Measurements from ENCODE around the gene RPL10. TPM values are rescaled to one million over a fixed set of nuclear protein-coding genes. Genes with fewer than 3 reads are reported as not detected.
A peak's percentile ranks its signal among the peaks of the same experiment; 100 is the strongest.

Gene RPL10
- total RNA-seq, 2 donors from 2014 or later, result 1,357 to 2,520 TPM

DNA sequence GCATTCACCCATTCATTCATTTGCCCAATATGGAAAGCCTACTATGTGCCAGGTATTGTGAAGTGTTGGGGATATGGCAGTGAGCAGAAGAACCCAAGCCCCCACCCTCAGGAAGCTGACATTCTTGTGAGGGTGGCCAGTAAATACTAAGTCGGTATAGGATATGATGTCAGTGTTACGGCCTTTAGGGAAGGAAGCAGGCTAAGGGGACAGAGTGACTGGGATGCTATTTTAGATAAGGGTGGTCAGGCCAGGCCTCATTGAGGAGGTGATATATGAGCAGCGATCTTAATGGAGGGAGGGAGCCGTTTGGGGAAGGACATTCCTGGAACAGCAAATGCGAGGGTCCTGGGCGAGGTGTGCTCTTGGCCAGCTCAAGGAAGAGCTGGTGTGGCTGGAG, 32.3 kb downstream of the RPL10 start:
- Mint-ChIP-seq H3K36me3 (no peaks in the 10 kb centered on the region), H3K27ac (peak overlapping the region in 1 of 2 donors; percentile 3), H3K9me3 (no peaks in the 10 kb centered on the region)
- DNase-seq (ENCODE audit: low spot score in 2 of 2) (no peak), ATAC-seq (no peak)

DNA sequence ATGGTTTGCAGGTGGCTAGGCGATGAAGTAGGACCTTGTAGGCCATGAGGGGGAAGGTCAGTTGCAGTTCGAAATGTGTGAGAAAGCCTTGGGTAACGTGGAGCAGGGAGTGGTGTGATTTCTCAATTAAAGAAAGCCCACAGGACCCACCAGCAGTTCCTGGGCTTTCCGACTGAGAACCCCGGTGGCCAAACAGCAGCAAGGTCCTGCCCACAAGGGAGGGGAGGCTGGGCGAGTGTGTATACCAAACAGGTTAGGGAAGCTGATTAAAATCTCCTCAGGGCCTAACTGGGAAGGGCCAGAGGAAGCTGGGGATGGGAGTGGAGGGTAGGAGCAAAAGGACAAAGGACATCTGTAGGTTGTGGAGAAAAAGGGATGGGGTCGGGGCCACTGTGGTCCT, 32.7 kb downstream of the RPL10 start:
- ATAC-seq, result no peak
- DNase-seq (ENCODE audit: low spot score in 2 of 2), result no peak
- peaks cover 0 to 2% of the 10 kb centered on the region in 2 donors for H3K36me3 Mint-ChIP-seq
- peak overlapping the region in 1 of 2 donors; percentile 3 for H3K27ac Mint-ChIP-seq
- no peaks in the 10 kb centered on the region for H3K9me3 Mint-ChIP-seq

DNA sequence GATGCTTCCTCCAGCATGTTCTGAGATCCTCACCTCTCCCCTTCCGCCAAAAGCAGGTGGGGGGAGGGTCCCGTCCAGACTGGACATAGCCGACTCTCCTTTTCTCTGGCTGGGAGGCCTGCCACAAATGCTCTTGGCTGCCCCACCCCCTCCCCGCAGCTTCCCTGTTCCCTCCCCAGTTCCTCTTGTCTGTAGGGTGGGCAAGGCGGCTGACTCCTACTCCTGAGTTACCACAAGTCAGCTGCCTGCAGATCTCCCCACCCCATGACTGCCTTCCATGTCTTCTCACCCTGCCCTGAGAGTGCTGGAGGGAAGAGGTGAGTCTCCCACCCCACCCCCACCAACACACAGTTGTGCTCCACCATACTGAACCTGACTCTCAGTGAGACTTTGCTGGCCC, 33.2 kb downstream of the RPL10 start:
- H3K9me3 Mint-ChIP-seq, result no peaks in the 10 kb centered on the region
- no peak overlapping the region for H3K27ac Mint-ChIP-seq
- peaks cover 0 to 6% of the 10 kb centered on the region in 2 donors for H3K36me3 Mint-ChIP-seq
- ATAC-seq (no peak), DNase-seq (ENCODE audit: low spot score in 2 of 2) (no peak)

DNA sequence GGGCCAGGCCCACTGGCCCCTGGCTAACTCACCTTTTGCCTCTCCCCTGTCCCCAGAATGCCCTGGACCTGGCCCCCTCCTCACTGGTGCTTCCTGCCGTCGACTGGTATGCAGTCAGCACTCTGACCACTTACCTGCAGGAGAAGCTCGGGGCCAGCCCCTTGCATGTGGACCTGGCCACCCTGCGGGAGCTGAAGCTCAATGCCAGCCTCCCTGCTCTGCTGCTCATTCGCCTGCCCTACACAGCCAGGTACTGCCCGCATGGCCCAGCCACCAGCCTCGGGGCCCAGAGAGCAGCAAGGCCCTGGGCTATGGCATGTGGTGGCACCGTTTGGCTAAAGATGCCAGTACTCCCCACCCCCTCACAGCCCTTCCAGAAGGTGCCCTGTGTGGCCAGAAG, 34.0 kb downstream of the RPL10 start:
- Mint-ChIP-seq H3K36me3 (peaks cover 0 to 6% of the 10 kb centered on the region in 2 donors), H3K27ac (no peak overlapping the region), H3K9me3 (no peaks in the 10 kb centered on the region)
- ATAC-seq, result no peak
- no peak for DNase-seq (ENCODE audit: low spot score in 2 of 2)

DNA sequence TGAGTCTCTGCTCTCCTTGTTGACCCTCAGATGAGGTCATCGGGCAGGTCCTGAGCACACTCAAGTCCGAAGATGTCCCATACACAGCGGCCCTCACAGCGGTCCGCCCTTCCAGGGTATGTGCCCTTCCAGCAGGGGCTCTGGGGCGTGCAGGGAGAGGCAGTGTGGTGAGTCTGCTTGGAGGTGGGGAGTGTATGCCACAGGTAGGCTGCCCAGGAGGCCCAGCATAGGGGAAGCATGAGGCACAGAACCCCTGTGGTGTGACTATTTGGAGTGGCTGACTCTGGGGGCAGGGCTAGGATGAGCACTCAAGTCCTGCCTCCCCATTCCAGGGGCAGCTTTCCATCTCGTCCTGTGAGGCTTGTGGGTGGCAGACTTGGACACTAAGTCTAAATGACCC, 35.4 kb downstream of the RPL10 start:
- Mint-ChIP-seq H3K27ac (no peak overlapping the region), H3K36me3 (peaks cover 0 to 15% of the 10 kb centered on the region in 2 donors), H3K9me3 (no peaks in the 10 kb centered on the region)
- ATAC-seq (no peak), DNase-seq (ENCODE audit: low spot score in 2 of 2) (no peak)

DNA sequence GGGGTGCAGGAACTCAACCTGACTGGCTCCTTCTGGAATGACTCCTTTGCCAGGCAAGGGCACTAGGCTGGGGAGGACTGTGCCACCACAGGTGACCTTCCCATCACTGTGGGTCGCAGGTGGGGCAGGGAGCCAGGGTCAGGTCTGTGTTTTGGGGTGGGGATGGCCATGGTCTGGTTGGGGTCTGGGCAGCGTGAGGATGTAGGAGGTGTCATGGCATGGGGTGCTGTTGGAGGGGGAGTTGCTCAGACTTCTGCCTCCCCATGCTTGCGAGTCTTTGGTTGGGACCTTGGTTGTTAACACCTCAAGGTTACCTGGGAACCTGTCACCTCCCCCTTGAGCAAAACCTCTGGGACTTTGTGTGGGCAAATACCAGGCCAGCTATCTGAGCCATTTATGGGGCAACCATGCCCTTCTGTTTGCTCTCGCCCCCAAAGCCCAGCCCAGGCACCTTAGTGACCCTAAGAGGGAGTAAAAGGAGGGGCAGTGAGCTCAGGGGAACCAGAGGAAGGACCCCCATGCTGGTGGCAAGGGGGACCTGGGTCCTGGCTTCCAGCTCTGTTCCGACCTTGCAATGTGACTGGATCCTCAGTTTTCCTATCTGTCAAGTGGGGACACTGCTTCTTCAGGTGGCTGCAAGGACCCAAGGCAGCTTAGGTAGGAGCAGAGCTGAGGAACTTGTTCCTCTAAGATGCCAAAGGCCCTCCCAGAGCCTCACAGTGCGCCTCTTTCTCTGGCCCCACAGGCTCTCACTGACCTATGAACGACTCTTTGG, 36.4 kb downstream of the RPL10 start:
- no peak for ATAC-seq
- no peaks in the 10 kb centered on the region for H3K9me3 Mint-ChIP-seq
- no peak for DNase-seq (ENCODE audit: low spot score in 2 of 2)
- peaks cover 0 to 15% of the 10 kb centered on the region in 2 donors for H3K36me3 Mint-ChIP-seq
- no peak overlapping the region for H3K27ac Mint-ChIP-seq

DNA sequence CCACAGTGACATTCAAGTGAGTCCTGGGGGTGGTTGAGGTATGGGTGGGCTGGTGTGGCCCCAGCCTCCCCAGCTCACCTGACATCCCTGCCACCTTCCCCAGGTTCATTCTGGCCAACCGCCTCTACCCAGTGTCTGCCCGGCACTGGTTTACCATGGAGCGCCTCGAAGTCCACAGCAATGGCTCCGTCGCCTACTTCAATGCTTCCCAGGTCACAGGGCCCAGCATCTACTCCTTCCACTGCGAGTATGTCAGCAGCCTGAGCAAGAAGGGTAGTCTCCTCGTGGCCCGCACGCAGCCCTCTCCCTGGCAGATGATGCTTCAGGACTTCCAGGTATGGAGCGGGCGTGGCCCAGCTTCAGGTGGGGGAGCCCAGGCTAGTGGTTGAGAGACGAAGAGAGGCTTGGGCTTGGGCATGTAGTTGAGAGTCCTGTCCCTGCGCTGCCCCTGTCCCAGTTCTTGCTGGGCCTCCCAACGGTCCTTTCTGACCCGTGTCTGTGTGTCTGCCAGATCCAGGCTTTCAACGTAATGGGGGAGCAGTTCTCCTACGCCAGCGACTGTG, 37.1 kb downstream of the RPL10 start:
- ATAC-seq, result no peak
- no peak for DNase-seq (ENCODE audit: low spot score in 2 of 2)
- H3K27ac Mint-ChIP-seq, result no peak overlapping the region
- no peaks in the 10 kb centered on the region for H3K9me3 Mint-ChIP-seq
- H3K36me3 Mint-ChIP-seq, result peaks cover 0 to 15% of the 10 kb centered on the region in 2 donors

DNA sequence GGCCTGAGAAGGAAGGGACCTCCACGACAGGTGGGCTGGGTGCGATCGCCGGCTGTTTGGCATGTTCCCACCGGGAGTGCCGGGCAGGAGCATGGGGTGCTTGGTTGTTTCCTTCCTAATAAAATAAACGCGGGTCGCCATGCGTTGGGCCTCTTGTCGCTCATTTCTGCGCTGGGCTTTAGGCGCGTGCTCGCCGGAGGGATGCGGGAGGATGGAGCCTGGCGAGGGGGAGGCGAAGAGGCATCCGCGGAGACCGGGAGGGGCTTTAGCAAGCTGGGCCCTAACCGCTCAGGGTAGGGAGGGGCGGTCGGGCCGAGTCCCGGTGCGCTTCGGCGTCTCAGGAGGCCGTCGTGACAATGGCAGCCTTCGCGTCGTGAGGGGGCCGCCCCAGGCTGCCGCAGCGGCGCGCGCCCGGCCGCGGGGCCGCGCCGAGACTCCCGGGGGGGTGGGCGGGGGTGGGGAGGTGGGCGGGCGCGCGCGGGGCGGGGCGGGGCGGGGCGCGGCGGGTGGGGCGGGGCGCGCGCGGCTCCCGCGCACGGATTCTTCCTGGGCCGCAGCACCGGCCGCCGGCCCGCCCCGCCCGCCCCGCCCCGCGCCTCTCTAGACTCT, 38.3 kb downstream of the RPL10 start:
- Mint-ChIP-seq H3K27ac (peak overlapping the region; percentile 79 to 84), H3K36me3 (peaks cover 0 to 15% of the 10 kb centered on the region in 2 donors), H3K9me3 (no peaks in the 10 kb centered on the region)
- DNase-seq (ENCODE audit: low spot score in 2 of 2) (peak in 1 of 2 donors; percentile 35), ATAC-seq (peak; percentile 82)

DNA sequence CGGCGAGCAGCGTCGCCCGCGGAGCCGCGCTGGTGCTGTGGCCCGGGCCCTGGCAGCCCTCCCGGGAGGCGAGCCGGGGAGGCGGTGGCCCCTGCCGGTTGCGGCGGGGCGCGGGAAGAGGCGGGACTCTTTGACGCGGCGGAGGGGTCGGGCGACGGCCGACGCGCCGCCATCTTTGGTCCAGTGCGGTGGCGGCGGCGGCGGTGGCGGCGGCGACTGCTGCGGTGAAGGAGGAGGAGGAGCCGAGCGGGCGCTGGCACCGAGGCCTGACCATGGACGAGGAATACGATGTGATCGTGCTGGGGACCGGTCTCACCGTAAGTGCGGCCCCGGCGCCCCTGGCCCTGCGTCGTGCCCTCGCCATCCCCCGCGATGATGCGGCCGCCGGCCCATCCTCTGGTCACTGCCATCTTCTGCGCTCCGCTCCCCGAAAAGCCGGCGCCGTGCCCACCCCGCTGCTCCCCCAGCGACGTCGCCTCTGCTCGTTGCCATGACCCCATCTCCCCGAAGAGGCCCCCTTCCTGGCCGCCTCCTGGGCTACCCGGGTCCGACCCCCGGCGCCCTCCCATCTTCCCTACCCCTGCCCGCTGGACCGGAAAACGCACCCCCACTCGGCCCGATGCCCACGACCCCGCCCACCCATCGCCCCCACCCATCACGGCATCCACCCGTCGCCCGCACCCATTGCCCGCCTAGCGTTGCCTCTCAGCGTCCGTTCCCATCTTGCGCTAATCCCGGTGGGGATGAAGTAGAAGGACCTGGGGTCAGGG, 39.0 kb downstream of the RPL10 start, which contains the start of gene GDI1:
Gene GDI1, plus strand, starts transcription at position 172 of the 770 bp plus-strand sequence. Its CDS starts 101 bp downstream, at position 273.
- peaks cover 0 to 15% of the 10 kb centered on the region in 2 donors for H3K36me3 Mint-ChIP-seq
- no peaks in the 10 kb centered on the region for H3K9me3 Mint-ChIP-seq
- peak within 1 kb of the TSS; percentile 86 to 90 for H3K27ac Mint-ChIP-seq
- peak; percentile 73 to 76 for ATAC-seq
- DNase-seq (ENCODE audit: low spot score in 2 of 2), result peak; percentile 49 to 65

DNA sequence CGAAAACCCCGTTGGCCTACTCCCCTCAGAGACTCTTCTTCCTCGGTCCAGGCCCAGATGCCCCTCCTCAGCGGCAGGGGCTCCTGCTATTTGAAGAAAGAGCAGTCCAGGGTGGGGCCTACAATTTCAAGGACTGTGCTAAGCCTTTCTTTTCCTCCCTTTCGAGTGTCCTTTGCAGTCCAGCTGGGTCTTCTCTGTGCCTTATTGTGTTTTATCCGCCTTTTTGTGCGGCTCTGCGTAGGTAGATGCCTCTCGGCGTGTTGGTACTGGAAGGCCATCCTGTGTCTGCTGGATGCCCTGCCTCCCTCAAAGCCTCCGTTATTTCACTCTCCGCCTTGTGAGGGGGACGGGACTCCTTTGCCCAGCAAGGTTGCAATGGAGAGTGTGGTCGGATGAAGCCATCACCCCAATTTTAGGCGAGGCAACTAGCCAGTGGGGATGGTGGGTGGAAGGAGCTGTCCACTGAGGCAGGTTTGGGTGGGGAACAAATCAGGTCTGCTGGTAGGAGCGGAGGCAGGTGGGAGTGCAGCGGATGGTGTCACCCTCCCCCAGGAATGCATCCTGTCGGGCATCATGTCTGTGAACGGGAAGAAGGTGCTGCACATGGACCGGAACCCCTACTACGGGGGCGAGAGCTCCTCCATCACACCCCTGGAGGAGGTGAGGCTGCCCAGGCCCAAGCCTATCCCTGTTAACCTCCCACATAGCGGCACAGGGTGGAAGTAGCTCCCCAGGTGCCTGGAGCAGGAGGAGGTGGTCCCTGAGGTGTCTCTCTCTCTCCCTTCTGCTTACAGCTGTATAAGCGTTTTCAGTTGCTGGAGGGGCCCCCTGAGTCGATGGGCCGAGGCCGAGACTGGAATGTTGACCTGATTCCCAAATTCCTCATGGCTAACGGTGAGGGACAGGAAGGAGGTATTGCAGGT, 40.1 kb downstream of the RPL10 start:
- Mint-ChIP-seq H3K36me3 (peaks cover 0 to 15% of the 10 kb centered on the region in 2 donors), H3K27ac (peak overlapping the region; percentile 86 to 90)
- ATAC-seq, result no peak

DNA sequence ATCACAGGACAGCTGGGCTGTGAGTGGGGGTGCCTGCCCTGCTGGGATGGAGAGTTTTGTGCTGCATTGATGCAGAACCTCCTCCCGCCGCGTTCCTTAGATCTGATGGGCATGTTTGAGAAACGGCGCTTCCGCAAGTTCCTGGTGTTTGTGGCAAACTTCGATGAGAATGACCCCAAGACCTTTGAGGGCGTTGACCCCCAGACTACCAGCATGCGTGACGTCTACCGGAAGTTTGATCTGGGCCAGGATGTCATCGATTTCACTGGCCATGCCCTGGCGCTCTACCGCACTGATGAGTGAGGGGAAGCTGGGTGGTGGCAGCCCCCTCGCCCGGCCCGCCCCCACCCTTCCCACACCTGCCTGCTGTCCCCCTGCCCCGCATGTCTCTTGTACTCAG, 41.7 kb downstream of the RPL10 start:
- no peak for DNase-seq (ENCODE audit: low spot score in 2 of 2)
- Mint-ChIP-seq H3K9me3 (no peaks in the 10 kb centered on the region), H3K27ac (no peak overlapping the region), H3K36me3 (peaks cover 0 to 15% of the 10 kb centered on the region in 2 donors)
- no peak for ATAC-seq

More for the DNA sequence above, 40.1 kb downstream of the RPL10 start:
- no peaks in the 10 kb centered on the region for H3K9me3 Mint-ChIP-seq
- DNase-seq (ENCODE audit: low spot score in 2 of 2), result no peak

DNA sequence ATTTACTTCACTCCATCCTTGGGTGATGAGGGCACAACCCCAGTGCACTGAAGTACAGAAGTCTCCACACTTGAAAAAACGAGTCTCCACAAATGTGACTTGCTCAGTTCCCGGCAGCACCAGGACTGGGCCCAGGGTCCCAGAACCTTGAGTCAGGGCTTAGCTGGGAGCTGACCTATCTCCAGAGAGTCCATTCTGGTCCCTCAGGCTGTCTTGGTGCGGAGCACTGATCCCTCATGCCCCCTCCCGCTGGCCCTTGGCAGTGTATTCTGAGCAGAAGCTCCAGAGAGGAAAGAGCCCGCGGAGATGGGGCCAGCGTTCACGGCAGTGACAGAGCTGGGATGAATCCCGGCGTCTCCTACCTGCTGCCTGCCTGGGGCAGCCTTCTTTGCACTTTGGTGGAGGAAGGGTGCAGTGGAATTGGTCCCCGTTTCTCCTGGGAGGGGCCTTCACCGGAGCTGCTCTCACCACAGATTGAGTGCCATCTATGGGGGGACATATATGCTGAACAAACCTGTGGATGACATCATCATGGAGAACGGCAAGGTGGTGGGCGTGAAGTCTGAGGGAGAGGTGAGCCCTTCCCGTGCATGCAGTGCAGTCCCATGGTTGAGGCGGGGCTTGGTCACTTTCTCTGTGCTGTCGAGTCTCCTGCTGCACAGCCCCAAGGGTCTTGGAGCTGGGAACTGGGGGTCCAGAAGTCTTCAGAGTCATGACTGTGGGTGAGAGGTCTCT, 42.6 kb downstream of the RPL10 start:
- DNase-seq (ENCODE audit: low spot score in 2 of 2) (no peak), ATAC-seq (no peak)
- H3K27ac Mint-ChIP-seq, result no peak overlapping the region
- no peaks in the 10 kb centered on the region for H3K9me3 Mint-ChIP-seq
- peaks cover 0 to 15% of the 10 kb centered on the region in 2 donors for H3K36me3 Mint-ChIP-seq

DNA sequence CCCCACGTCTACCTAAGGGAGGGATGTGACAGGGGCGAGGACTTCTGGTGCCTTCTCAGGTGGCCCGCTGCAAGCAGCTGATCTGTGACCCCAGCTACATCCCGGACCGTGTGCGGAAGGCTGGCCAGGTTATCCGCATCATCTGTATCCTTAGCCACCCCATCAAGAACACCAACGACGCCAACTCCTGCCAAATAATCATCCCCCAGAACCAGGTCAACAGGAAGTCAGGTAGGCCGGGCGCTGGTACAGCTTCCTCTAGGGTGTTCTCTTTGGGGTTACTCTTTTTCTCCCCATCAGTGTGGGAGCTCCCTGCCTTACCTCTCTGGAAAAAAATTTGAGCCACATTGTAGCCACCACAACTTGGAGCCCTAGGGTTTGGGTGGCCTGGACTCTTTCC, 43.4 kb downstream of the RPL10 start:
- DNase-seq (ENCODE audit: low spot score in 2 of 2) (no peak), ATAC-seq (no peak)
- H3K9me3 Mint-ChIP-seq, result no peaks in the 10 kb centered on the region
- H3K36me3 Mint-ChIP-seq, result peaks cover 0 to 9% of the 10 kb centered on the region in 2 donors
- H3K27ac Mint-ChIP-seq, result no peak overlapping the region

DNA sequence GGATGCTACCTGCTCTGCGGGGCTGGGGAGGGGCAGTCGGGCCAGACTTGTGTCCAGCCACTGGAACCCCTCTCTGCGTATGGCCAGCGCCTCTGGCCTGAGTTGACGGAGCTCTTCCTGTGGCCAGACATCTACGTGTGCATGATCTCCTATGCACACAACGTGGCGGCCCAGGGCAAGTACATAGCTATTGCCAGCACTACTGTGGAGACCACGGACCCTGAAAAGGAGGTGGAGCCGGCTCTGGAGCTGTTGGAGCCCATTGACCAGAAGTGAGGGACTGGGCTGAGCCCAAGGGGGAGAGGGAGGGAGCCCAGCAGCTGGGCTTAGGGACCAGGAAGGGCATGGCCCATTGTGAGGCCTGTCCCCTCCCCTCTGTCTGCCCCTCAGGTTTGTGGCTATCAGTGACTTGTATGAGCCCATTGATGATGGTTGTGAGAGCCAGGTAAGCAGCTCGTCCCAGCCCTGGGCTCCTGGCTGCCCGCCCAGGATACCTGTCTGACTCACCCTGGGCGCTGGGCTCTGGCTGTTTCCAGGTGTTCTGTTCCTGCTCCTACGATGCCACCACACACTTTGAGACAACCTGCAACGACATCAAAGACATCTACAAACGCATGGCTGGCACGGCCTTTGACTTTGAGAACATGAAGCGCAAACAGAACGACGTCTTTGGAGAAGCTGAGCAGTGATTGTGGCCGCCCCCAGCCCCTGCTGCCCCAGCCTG, 44.0 kb downstream of the RPL10 start:
- ATAC-seq (no peak), DNase-seq (ENCODE audit: low spot score in 2 of 2) (no peak)
- Mint-ChIP-seq H3K36me3 (peaks cover 0 to 13% of the 10 kb centered on the region in 2 donors), H3K27ac (no peak overlapping the region), H3K9me3 (no peaks in the 10 kb centered on the region)

DNA sequence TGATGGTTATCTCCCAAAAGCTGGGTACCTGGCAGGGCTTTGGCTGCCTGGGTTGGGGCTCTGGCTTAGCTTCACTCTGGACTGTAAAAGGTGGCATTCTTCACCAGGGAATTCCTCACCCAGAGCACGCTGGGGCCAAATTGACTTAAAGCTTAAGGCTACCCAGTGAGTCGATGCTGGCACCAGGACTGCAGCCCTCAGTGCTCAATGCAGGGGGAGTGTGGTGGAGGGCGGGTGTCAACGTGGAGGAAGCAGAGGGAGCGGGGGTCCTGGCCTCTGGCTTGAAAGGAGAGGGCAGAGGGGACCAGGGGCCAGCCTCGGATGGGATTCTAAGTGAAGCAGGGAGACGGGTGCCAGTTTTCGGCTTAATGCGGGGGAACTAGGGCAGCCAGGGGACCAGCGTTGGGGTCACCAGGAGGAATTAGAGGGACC, 45.3 kb downstream of the RPL10 start:
- peaks cover 0 to 6% of the 10 kb centered on the region in 2 donors for H3K36me3 Mint-ChIP-seq

More for the DNA sequence above, 45.3 kb downstream of the RPL10 start:
- Mint-ChIP-seq H3K27ac (peak overlapping the region; percentile 68 to 80), H3K9me3 (no peaks in the 10 kb centered on the region)
- DNase-seq (ENCODE audit: low spot score in 2 of 2) (no peak), ATAC-seq (peak; percentile 6 to 14)
